HG03521 (cell line): Measurements from ENCODE around the gene PHC3.

Experiments used
- ATAC-seq: cut with Tn5 transposase; IDR thresholded peaks from one replicate; pipeline ENCODE4 v1.9.1; 2021; ENCODE audit warnings: mild to moderate bottlenecking, moderate library complexity; ENCODE audit not compliant: unreplicated experiment

PHC3 gene

DNA sequence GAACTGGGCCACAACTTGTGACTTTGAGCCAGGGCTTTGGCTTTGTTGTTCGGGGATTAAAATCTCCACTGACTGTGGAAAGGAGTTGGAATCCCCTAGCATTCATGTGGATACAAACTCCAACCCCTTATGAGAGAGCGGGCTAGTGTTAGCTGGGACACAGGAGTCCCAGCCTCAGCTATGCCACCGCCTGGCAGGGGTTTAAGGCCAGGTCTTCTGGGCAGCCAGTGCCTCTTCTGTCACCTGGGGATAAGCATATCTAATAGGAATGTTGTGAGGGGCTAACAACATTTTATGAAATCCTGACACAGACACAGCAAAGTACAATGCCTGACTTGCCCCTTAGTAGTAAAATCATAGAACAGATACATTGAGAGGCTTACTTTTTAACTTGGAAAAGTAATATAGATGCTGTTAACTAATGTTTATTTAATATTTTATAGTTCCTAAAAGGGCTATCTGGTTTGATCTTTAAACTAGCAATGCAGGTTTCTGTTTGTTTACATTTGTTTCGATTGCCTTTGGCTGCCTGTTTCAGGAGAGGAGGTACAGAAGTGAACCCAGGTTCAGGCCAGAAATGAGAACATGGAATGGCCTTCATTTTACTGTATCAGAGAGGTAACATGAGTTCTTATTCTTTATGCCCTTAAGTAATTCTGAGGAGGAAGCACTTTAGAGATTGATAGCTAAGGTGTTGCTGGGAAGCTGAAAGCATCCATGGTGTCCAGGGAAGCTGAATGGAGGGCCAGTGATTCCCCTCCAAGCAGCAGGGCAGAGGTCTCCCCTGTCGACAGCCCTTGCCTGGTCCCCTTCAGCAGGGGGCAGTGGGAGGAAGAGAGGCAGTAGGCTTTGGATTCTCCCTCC is 135.0 kb downstream of the PHC3 start:
- ATAC-seq, result no peak

DNA sequence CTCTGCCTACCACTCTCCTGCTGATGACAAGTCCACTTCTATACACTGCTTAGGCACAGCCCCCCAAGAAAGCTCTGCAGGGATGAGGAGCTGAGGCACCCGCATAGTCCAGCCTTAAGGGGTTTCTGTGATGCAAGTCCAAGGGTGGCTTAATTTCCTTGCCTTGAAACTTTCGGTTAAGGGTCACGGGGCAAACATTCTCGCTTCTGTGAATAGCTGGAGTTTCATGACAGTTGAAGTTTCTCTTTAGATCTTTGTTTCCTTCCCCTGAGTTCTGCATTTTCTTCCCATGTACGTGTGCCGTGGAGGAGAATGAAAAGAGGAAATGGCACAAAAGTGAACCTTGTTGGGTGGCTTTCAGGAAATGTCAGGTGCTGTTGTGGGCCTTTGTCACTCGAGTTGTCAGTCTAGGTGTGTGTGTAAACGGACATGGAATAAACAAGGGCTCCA is 136.7 kb downstream of the PHC3 start:
- ATAC-seq, result peak; percentile 71

DNA sequence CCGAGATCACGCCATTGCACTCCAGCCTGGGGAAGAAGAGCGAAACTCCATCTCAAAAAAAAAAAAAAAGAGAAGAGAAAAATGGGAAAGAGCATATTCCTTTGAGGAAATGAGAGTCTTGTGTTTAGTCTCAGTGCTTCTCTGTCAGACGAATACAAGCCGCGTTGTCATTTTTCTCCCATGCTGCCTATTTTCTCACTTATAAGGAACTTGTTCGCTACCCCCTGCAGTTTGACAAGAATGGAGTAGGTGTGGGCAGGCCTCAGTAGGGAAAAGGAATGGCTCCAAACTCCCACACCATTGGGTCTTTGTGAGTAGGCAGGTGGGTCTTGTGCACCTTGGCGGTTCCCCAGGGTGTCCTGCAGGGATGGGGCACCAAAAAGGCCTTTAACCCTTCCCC is 137.3 kb downstream of the PHC3 start:
- no peak for ATAC-seq

DNA sequence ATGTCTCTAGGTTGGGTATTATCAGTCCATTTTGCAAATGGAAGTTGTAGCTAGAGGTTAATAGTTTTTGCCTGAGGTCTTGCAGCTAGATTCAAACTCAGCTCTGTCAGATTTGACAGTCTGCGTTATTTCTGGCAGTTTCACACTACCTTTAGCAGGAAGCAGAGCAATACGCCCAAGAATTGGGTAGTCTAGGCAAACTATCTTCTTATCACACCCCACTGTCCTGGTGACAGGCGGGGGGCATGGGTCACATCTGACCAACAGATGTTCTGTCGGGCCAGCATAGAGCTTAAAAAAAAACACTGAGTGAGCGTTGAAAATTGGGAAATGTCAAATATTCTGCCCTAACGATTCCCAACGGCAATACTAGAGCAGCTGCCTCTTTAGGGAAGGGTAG is 138.0 kb downstream of the PHC3 start:
- ATAC-seq, result no peak

DNA sequence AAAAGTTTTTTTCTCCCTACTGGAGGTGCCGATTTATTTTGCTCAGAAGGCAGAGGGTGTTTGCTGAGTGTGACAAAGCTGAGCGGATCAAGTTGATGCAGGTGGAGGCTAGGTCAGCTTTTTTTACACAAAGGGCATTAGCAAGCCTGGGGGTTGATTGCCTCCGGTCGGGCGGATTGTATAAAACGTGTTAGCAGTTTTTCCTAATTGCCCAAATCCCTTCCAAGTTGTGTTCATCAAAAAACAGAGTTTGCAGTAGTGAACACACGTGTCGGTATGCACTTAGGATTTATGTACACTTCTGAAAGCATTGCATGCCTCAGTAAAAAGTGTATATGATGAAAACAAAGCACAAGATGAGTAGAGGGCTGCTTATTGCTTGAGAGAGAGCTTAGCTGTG is 141.1 kb downstream of the PHC3 start:
- no peak for ATAC-seq

DNA sequence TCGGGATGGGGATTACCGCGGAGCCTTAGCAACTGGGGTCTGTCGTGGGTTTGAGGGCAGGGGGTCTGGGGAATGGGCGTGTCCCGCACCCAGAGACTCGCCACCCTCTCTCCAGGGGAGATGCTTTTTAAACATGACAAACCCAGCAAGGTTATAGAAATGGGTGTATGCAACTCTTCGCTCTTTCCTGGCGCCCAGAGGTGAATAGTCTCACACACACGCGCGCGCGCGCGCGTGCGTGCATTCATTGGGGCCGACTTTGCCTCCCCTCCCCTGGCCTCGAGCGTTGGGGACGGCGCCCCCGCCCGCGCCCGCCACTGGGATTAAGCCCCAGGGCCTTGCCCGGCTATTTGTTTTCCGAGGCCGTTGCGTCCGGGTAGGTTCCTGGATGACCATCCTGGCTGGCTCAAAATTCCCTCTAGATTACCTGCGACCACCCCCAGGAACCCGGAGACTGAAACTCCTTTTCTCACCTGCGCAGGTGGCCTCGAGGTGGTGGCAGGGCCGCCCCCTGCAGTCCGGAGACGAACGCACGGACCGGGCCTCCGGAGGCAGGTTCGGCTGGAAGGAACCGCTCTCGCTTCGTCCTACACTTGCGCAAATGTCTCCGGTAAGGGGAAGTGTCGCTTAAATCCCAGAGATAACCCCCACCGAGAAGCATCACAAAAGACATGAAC is 143.0 kb downstream of the PHC3 start:
- ATAC-seq, result peak; percentile 9
